SK-N-SH treated with all-trans-retinoic acid at 6 μM for 48 hours (cell line): ENCODE data around the gene FAHD2A.
"Not testable (repeated sequence)": the region's sequence is repeated elsewhere in the genome, so short reads cannot be mapped to it uniquely, and the experiment has no call there.

Experiments used
- PATZ1 ChIP-seq: fragments of 250-450 bp; sonication (Bioruptor Pico); IDR thresholded peaks from 2 replicates; pipeline ENCODE4 v1.8.0; 2020; ENCODE audit warnings: mild to moderate bottlenecking, moderate library complexity, borderline replicate concordance
- POU6F1 ChIP-seq: fragments of 250-450 bp; sonication (Bioruptor Pico); IDR thresholded peaks from 2 replicates; pipeline ENCODE4 v1.8.0; 2021; ENCODE audit warnings: low read depth, mild to moderate bottlenecking, moderate library complexity, borderline replicate concordance
- PPARA ChIP-seq: fragments of 250-450 bp; sonication (Bioruptor Pico); IDR thresholded peaks from 2 replicates; pipeline ENCODE4 v1.5.0; 2020; ENCODE audit warnings: mild to moderate bottlenecking, borderline replicate concordance
- RARB ChIP-seq: fragments of 250-450 bp; sonication (Bioruptor Pico); IDR thresholded peaks from 2 replicates; pipeline ENCODE4 v1.8.0; 2021; ENCODE audit warnings: mild to moderate bottlenecking, moderate library complexity
- SNAI2 ChIP-seq: fragments of 250-450 bp; sonication (Bioruptor Pico); IDR thresholded peaks from 2 replicates; pipeline ENCODE4 v1.5.0; 2020; ENCODE audit warnings: mild to moderate bottlenecking, moderate library complexity
- TCF4 ChIP-seq: fragments of 250-450 bp; sonication (Bioruptor Pico); IDR thresholded peaks from 2 replicates; pipeline ENCODE4 v1.8.0; 2021; ENCODE audit warnings: mild to moderate bottlenecking, moderate library complexity, borderline replicate concordance
- TSHZ2 ChIP-seq: fragments of 250-450 bp; sonication (Bioruptor Pico); IDR thresholded peaks from 2 replicates; pipeline ENCODE4 v1.5.0; 2020; ENCODE audit warnings: mild to moderate bottlenecking, moderate library complexity
- ZFP3 ChIP-seq: fragments of 250-450 bp; sonication (Bioruptor Pico); IDR thresholded peaks from 2 replicates; pipeline ENCODE4 v1.5.0; 2020; ENCODE audit warnings: mild to moderate bottlenecking, moderate library complexity
- ZFP30 ChIP-seq: fragments of 450-650 bp; formaldehyde crosslinking; IDR thresholded peaks from 2 replicates; pipeline ENCODE4 v1.5.0; 2022; ENCODE audit warnings: mild to moderate bottlenecking, moderate library complexity
- ZNF8 ChIP-seq: fragments of 450-650 bp; formaldehyde crosslinking; IDR thresholded peaks from 2 replicates; pipeline ENCODE4 v1.5.0; 2020; ENCODE audit warnings: mild to moderate bottlenecking, moderate library complexity

- TF ChIP-seq SNAI2 (CRISPR knock-in tag); ZNF8 (CRISPR knock-in tag); TCF4 (CRISPR knock-in tag); RARB (CRISPR knock-in tag); PPARA (CRISPR knock-in tag); TSHZ2 (CRISPR knock-in tag); ZFP3 (CRISPR knock-in tag); ZFP30 (CRISPR knock-in tag); POU6F1 (CRISPR knock-in tag); PATZ1: not testable (repeated sequence)
Observed at GRCh38 chr2:95445317-95445716, 42.8 kb downstream of the FAHD2A start.
